Ishikawa (cell line): ENCODE measurements around the gene C6orf89.

Experiments
- CEBPB ChIP-seq: IDR thresholded peaks from 2 replicates; pipeline ENCODE4 v1.6.1; 2012
- CREB1 ChIP-seq: IDR thresholded peaks from 2 replicates; pipeline ENCODE4 v1.6.1; 2012; ENCODE audit warnings: low read depth
- EGR1 ChIP-seq: IDR thresholded peaks from 2 replicates; pipeline ENCODE4 v1.6.1; 2012
- EP300 ChIP-seq: IDR thresholded peaks from 2 replicates; pipeline ENCODE4 v1.6.1; 2012; ENCODE audit warnings: borderline replicate concordance
- FOXM1 ChIP-seq: IDR thresholded peaks from 2 replicates; pipeline ENCODE4 v1.6.1; 2012; ENCODE audit warnings: low read depth, borderline replicate concordance
- MAX ChIP-seq: IDR thresholded peaks from 2 replicates; pipeline ENCODE4 v1.6.1; 2012
- NFIC ChIP-seq: IDR thresholded peaks from 2 replicates; pipeline ENCODE4 v1.6.1; 2012
- RAD21 ChIP-seq: IDR thresholded peaks from 2 replicates; pipeline ENCODE4 v1.6.1; 2012; ENCODE audit warnings: low read depth
- REST ChIP-seq: IDR thresholded peaks from 2 replicates; pipeline ENCODE4 v1.6.1; 2012; ENCODE audit warnings: low read depth, mild to moderate bottlenecking
- TAF1 ChIP-seq: IDR thresholded peaks from 2 replicates; pipeline ENCODE4 v1.6.1; 2012; ENCODE audit warnings: low read depth, mild to moderate bottlenecking
- TCF12 ChIP-seq: IDR thresholded peaks from 2 replicates; pipeline ENCODE4 v1.6.1; 2012; ENCODE audit warnings: low read depth
- TEAD4 ChIP-seq: IDR thresholded peaks from 2 replicates; pipeline ENCODE4 v1.6.1; 2012
- USF1 ChIP-seq: IDR thresholded peaks from 2 replicates; pipeline ENCODE4 v1.6.1; 2012
- YY1 ChIP-seq: IDR thresholded peaks from 2 replicates; pipeline ENCODE4 v1.6.1; 2012; ENCODE audit warnings: low read depth
- ZBTB7A ChIP-seq: IDR thresholded peaks from 2 replicates; pipeline ENCODE4 v1.6.1; 2012; ENCODE audit warnings: low read depth

Gene C6orf89

GRCh38 chr6:36976509-36976908 lies 90.8 kb downstream of the C6orf89 start:
- TF ChIP-seq CEBPB = no peak
- TF ChIP-seq USF1 = no peak
- TF ChIP-seq FOXM1 = no peak
- TF ChIP-seq EP300 = no peak
- TF ChIP-seq ZBTB7A = no peak
- TF ChIP-seq EGR1 = no peak
- no peak for TF ChIP-seq TCF12
- no peak for TF ChIP-seq NFIC
- TF ChIP-seq MAX = no peak
- TF ChIP-seq TAF1 = no peak
- TF ChIP-seq YY1 = no peak
- TF ChIP-seq REST = no peak
- TF ChIP-seq TEAD4 = no peak
- TF ChIP-seq CREB1 = no peak
- TF ChIP-seq RAD21 = no peak

GRCh38 chr6:36976931-36977330 lies 91.2 kb downstream of the C6orf89 start:
- TF ChIP-seq FOXM1 (no peak), ZBTB7A (no peak), YY1 (no peak), EP300 (no peak), USF1 (no peak), RAD21 (no peak), CEBPB (no peak), MAX (no peak), CREB1 (no peak), REST (no peak), TAF1 (no peak), EGR1 (no peak), TEAD4 (no peak), TCF12 (no peak), NFIC (no peak)

- TF ChIP-seq YY1 = no peak
- no peak for TF ChIP-seq TAF1
- TF ChIP-seq TEAD4 = no peak
- no peak for TF ChIP-seq CREB1
- TF ChIP-seq USF1 = no peak
- no peak for TF ChIP-seq FOXM1
- no peak for TF ChIP-seq REST
- TF ChIP-seq CEBPB = no peak
Observed at GRCh38 chr6:36977470-36977941, 91.8 kb downstream of the C6orf89 start.
